NAMALWA (cell line): ENCODE results near the gene CXCL12.

ENCODE experiments used
- DNase-seq: peaks from one replicate; pipeline ENCODE4 v3.0.0-alpha.2; 2015; ENCODE audit warnings: low spot score

Gene CXCL12

GRCh38 chr10:44334091-44334490 lies 50.8 kb downstream of the CXCL12 start:
- DNase-seq: no peak

GRCh38 chr10:44333511-44333910 lies 51.4 kb downstream of the CXCL12 start:
- DNase-seq: no peak

- no peak for DNase-seq
Observed at GRCh38 chr10:44332465-44332864, 52.4 kb downstream of the CXCL12 start.

- no peak for DNase-seq
Observed at GRCh38 chr10:44330431-44330830, 54.5 kb downstream of the CXCL12 start.

GRCh38 chr10:44327461-44327860 lies 57.4 kb downstream of the CXCL12 start:
- DNase-seq: no peak
